HPDE6-E6E7 (cell line): ENCODE measurements around the gene MFSD2B.
A peak's percentile ranks its signal among the peaks of the same experiment; 100 is the strongest.
"Not testable (repeated sequence)": the region's sequence is repeated elsewhere in the genome, so short reads cannot be mapped to it uniquely, and the experiment has no call there.

Experiments
- DNase-seq: peaks from one replicate; pipeline ENCODE4 v3.0.0; 2011; ENCODE audit warnings: missing footprints; ENCODE audit errors: extremely low spot score

Gene MFSD2B

DNA sequence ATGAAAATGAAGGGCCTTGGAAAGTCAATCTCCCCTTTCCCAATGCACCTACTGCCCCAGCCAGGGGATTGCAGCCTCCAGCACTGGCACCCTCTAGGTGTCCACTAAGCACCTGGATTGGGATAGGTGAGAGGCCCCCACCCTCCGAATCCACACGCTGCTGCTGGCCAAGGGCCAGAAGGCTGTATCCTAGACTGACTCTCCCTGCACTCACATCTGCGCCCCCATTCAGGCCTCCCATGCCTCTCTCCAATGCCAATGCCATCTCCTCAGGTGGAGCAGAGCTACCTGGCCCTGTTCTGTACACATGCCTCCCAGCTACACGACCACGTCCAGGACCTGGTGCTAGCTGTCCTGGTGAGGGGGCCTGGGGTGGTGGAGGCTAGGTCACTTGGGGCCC is 9.8 kb downstream of the MFSD2B start:
- no peak for DNase-seq

DNA sequence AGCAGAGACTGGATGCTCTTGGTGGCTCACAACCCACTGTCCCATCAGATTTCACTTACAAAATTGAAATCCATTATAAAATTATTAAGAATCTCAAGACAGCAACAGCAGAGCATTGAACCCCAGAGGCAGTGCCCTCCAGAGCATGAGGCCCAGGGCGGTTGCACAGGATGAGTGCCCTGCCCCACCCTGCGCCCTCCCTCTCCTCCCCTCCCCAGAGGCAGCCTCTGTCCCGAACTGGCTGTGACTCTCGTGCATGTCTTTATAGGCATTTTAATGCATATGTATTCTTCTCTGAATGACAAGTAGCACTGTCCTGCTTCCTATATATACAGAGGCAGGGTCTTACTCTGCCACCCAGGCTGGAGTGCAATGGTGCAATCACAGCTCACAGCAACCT is 10.4 kb downstream of the MFSD2B start:
- no peak for DNase-seq

DNA sequence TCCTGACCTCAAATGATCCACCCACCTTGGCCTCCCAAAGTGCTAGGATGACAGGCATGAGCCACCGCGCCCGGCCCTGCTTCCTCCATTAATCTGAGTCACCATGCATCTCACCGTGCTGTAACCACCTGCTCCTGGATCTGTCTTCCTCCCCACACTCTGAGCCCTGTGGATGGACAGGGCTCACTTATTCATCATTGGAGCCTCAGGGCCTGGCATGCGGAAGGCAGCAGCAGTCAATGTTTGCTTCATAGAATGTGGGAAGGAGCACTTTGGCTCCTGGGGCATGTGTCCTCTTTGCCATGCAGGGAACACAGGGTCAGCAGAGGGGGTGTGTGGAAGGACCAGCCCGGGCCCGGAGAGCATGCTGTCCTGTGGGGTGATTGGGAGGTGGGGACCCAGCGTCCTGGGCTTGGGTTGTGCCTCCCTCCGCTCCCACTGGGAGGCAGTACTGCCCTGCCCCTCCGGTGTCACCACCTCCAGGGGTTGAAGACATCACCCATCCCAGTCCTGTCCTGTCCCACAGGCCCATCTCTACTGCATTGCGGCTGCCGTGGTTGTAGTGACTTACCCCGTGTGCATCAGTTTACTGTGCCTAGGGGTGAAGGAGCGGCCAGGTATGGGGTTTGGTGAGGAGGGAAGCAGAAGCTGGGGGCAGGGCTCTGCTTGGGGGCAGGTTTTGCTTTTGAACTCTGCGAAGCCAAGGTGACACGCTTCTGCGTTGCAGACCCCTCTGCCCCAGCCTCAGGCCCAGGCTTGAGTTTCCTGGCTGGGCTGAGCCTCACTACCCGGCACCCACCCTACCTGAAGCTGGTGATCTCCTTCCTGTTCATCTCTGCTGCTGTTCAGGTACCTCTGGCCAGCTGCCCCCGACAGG is 11.5 kb downstream of the MFSD2B start:
- DNase-seq, result peak; percentile 95

DNA sequence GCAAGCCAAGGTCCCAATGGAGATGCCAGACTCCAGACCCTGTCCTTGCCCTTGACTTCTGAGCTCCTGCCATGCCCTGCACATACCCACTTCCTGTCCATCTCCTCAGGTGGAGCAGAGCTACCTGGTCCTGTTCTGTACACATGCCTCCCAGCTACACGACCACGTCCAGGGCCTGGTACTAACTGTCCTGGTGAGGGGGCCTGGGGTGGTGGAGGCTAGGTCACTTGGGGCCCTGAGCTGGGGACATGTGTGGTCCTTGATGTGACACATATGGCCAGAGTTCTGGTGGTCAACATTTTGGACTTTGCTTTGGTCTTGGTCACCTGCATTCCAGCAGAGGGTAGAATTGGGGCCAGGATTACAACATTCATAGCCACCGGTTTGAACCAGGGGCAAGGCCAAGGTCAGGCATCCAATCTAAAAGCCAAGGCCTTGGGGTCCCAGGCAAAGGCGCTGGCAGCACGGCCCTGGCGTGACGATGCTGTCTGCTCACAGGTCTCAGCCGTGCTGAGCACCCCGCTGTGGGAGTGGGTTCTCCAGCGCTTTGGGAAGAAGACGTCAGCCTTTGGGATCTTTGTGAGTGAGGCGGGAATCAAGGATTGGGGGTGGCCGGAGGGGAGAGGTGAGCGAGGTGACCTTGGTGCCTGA is 12.6 kb downstream of the MFSD2B start:
- no peak for DNase-seq

DNA sequence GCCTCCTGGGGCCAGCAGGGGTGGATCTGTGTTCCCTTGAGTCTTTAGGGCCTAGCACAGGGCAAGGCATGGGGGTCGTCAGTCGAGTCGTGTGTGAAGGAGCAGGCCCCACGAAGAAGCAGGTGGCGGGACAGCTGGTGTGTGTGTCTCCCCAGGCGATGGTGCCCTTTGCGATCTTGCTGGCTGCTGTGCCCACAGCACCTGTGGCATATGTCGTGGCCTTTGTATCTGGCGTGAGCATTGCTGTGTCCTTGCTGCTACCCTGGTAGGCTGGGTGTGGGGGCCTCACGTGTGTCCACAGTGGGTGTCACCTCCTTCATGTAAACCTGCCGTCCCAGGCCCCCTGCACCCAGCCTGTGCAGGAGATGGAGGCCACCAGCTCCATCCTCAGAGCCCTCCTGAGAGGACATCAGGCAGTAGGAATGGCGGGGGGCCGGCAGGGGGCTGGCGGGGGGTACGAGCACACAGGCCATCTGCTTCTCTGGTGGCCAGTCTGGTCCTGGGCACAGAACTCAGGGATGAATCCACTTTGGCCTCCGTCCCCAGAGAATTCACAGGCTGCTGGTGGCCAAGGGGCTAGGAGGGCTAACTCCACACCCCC is 13.2 kb downstream of the MFSD2B start:
- DNase-seq, result no peak

DNA sequence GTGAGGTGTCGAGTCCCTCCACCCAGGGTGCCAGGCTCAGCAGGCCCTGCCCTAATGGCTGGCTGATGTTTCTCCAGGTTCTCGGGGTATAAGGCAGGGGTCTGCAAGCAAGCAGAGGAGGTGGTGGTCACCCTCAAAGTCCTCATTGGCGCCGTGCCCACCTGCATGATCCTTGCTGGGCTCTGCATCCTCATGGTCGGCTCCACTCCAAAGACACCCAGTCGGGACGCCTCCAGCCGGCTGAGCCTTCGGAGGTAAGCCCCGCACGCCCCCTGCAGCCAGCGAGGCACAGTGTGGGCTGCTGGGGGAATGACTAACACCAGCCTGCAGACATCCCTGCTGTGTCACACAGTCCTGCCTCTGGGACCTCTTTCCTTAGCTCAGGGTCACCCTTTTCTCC is 14.1 kb downstream of the MFSD2B start:
- no peak for DNase-seq

DNA sequence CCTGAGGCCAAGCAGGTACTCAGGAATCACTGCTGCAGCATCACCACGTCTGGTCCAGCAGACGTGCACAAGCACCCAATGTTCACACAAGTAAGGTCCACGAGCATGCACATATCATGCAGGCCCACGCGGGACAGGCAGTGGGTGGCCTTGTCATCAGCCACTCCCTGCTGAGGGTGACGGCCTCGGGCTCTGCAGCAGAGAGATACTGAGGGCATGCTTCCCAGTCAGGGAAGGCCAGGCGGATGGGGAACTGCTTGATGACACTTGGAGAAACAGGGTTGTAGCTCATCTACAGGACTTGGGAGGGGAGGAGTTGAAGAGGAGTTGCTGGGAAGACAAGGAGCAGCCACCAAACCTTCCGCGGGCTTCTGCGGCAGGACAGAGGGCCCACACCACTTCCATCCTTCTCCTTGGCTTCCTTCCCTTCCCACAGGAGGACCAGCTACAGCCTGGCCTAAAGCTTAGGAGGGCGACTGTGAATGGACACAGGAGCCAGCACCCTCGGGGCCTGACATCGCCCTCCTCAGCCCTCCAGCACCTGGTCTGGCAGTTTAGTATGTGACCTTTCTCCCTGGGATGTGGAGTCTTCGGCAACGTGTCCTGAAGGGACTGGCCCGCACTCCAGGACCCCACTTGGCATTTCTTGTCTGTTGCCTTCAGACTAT is 15.2 kb downstream of the MFSD2B start:
- DNase-seq, result no peak

DNA sequence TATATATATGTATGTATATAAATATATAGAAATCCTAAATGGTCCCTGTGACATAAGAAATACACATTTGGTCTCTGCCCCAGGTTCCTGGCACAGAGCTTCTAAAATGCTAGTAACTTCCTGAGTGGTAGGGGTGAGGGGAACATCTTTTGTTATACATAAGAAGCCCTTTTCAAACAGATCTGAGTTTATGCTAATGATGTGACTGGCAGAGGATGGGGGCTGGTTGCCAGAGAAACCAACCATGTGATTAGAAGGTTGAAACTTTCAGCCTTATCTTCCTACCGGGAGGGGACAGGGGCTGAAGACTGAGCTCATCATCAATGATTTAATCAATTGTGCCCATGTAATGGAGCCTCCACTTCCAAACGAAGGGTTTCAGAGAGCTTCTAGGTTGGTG is 16.3 kb downstream of the MFSD2B start:
- no peak for DNase-seq

DNA sequence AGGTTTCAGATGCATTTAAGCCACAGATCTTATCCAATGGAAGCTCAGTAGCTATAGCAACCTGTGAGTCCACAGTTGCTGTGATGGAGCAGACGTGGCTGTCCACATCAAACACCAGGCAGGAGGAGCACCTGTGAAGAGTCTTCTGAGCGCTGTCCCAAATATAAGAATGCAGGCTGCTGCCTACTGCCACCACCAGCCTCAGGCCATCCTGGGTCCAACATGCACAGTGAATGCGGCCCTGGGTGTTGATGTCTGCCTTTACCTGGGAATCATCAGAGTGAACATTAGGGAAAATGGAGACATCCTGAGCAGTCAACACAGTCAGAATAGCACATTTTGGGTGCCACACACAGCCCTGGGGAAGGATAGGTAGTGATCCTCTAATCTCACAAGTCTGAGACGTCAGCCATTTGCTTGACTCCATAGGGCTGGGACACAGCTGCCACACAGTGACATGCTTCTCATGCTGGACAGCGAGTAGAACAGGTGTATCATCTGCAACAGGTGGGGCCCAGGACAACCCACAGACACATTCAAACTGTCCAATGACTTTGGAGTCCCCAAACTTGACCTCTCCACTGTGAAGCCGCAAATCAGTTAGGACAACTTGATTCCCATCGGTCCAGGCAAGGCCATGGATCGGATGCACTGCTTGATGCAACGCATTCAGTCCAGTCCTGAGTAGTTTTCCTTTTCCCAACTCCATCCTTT is 29.1 kb downstream of the MFSD2B start:
- DNase-seq, result no peak

DNA sequence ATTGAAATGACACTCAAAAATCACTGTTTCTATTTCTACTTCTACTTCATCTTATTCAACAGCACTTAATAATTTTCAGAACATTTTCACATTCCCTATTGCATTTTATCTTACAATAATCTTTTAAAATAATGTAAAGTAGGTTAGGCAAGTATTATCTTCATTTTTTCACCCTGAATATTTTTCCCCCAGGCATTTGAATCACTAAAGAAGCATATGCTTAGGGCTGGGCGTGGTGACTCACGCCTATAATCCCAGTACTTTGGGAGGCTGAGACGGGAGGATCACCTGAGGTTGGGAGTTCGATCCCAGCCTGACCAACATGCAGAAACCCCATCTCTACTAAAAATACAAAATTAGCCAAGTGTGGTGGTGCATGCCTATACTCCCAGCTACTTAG is 30.6 kb downstream of the MFSD2B start:
- DNase-seq, result no peak

DNA sequence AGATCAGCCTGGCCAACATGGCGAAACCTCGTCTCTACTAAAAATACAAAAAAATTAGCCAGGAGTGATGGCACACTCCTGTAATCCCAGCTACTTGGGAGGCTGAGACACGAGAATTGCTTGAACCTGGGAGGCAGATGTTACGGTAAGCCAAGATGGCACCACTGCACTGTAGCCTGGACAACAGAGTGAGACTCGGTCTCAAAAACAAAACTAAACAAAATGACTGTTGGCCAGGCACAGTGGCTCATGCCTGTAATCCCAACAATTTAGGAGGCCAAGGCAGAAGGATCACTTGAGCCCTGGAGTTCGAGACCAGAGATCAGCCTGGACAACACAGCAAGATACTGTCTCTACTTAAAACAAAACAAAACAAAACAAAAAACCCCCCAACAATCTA is 33.2 kb downstream of the MFSD2B start:
- not testable (repeated sequence) for DNase-seq

DNA sequence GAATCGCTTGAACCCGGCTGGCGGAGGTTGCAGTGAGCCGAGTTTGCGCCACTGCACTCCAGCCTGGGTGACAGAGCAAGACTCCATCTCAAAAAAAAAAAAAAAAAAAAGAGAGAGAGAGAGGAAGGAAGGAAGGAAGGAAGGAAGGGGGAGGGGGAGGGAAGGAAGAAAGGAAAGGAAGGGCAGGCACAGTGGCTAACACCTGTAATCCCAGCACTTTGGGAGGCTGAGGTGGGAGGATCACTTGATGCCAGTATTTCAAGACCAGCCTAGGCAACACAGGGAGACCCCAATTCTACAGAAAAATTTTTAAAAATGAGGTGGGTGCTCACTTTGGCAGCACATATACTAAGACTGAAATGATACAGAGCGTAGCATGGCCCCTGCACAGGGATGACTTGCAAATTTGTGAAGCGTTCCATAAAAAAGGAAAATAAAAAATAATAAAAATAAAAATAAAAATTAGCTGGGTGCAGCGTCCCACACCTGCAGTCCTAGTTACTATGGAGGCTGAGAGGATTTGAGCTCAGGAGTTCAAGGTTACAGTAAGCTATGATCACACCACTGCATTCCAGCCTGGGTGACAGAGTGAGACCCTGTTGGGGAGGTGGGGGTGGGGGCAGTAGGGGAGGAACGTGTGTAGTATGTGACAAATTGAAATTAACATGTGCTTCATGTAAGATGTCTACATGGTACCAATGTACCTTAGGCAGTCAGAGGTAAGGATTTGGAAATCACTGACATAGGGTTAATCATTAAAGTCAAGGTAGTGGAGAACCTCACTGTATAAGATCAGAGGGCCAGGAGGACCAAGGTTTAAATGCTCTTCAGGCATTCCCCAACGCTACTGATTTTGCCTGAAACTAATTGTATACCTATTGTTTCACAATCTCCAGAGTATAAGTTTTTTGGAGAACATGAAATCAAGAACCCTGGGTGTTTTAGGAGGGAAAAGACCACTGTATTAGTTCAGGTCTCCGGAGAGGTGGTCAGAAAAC is 35.9 kb downstream of the MFSD2B start:
- DNase-seq, result no peak

DNA sequence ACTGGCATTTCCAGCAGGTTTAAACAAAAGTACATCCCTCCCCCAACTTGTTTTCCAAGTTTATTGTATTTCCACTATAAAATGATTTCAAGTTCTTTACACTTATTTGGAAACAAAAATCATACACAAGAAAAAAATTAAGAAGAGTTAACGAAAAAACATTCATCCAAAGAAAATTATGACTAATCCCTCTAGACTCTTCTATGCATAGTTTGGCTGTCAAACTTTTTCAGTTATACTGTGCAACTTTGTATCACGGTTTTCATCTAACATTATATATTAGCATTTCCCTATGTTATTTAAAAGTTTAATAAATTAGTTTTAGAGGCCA is 36.7 kb downstream of the MFSD2B start:
- DNase-seq, result no peak

DNA sequence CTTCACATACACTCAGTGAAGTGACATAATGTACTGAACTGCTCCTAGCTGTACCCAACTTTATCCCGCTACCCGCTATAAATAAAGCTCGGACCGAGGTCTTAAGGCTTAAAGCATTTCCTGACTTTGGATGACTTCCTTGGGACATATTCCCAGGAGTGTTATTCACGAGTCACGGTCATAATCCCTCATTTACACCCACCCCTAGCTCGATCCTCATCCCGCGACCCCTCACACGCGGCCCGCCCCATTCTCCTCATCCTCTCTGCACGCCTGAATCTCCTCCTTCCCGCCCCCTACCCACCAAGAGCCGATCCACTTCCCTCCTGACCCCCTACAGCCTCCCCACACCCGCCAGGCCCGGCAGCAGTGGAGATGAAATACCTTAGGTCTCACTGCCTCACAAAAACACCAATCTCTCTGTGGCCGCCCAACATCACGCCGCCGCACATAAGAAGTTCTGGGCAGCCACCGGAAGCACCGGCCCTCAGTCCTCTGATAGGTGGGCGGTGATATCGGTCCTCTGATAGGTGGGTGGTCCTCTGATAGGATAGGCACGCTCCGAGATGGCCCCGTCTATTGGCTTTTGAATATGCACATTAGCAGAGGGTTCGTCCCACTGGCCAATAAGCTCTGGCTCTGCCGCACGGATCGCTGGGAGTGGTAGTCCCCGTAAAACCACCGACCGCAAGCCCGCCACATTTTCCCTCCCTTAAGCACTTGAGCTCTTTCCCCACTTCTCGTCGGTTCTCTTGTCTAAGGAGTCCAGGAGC is 37.2 kb downstream of the MFSD2B start, which contains the start of gene WDCP:
WDCP (minus strand) TSS at position 462 of the 773 bp plus-strand sequence. CDS start 7,897 bp downstream, outside the sequence.
- peak; percentile 94 for DNase-seq

DNA sequence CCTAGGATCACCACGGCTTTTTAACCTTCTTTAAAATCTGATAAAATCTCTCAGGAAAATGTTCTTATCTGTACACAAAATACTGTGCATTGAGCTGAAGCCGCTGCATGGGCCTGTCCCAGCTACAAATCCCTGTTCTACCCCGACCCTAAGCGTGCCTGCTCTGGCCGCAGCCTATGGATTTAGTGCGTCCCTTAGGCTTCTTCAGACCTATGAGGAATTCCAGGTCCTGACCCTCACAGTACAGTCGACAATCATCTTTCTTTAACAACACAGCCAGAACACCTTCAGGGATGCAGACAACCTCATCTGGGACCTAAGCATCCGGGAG is 37.8 kb downstream of the MFSD2B start:
- no peak for DNase-seq

DNA sequence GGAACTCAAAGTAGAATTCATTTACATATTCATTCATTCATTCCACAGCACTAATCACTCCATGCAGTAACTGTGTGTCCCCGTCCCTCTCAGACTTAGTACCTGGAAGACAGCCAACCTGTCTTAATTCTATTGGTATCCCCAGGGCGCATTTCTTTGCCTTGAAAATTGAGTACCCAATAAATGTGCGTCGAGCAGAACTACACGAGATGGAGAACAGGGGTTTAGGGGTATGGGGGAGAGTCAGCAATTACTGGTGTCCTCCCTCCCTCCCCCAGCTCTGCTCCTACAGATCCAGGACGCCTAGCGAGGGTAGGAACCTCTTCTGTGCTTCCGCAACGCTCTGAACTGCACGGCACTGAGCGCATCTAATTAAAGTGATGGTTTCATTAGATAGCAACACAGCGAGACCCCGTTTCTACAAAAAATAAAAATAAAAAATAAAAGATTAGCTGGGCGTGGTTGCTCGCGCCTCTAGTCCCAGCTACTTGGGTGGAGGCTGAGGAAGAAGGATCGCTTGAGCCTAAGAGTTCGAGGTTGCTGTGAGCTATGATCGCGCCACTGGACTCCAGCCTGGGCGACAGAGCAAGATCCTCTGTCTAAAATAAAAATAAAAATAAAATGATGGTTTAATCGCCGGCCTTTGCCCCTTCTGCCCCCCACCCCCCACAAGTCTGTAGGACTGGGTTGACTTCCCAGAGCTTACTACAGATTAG is 39.0 kb downstream of the MFSD2B start:
- no peak for DNase-seq

DNA sequence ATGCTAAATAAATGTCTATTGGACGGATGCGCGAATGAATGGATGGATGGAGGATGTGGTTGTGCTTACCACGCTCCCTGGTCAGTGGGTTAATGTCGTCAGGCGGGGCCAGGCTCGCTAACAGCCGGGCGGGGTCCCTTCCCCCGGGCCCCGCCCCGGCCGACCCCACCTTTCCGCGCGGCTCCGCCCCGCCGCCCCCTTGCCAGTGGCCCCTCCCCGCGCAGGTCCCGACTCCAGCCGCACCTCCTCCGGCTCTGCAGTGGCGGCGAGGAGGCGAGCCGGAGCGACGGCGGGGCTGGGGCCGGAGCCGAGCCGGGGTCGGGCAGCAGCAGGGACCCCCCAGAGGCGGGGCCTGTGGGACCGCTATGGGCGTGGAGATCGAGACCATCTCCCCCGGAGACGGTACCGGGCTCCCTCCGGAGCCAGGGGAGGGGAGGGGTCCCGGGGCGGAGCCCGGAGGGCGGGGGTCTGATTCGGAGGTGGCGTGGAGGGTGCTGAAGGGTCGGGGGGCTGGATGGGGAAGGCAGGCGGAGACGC is 39.7 kb downstream of the MFSD2B start, which contains the start of gene FKBP1B:
FKBP1B (plus strand) TSS at position 257 of the 537 bp plus-strand sequence; CDS start at position 366, 109 bp downstream.
- peak; percentile 26 for DNase-seq
